Endothelial cell of umbilical vein (primary cell): ENCODE measurements around the gene HOXD4.

Experiments
- CTCF ChIP-seq, 2 donors: IDR thresholded peaks; 1 replicate in 1 of 2; 2 replicates in 1 of 2; pipeline ENCODE4 v1.5.1; 2011; ENCODE audit warnings: low read length in 2 of 2, mild to moderate bottlenecking in 2 of 2, moderate library complexity in 2 of 2, control low read depth in 1 of 2, inconsistent platforms in 1 of 2, low read depth in 1 of 2; ENCODE audit not compliant: insufficient read depth in 1 of 2; ENCODE audit errors: extremely low read depth in 1 of 2
- EZH2 ChIP-seq: IDR thresholded peaks from 2 replicates; pipeline ENCODE4 v1.6.1; 2012; ENCODE audit warnings: borderline replicate concordance, low read depth, mild to moderate bottlenecking, moderate library complexity, low read length, inconsistent platforms; ENCODE audit not compliant: severe bottlenecking
- FOS ChIP-seq: IDR thresholded peaks from 2 replicates; pipeline ENCODE4 v1.6.1; 2011; ENCODE audit warnings: mild to moderate bottlenecking, low read length, moderate library complexity, borderline replicate concordance; ENCODE audit not compliant: insufficient read depth
- JUN ChIP-seq: IDR thresholded peaks from 2 replicates; pipeline ENCODE4 v1.6.1; 2011; ENCODE audit warnings: borderline replicate concordance, low read depth; ENCODE audit not compliant: insufficient read length, insufficient read depth
- MAX ChIP-seq: IDR thresholded peaks from 2 replicates; pipeline ENCODE4 v1.6.1; 2011; ENCODE audit not compliant: insufficient read depth, insufficient read length
- MYC ChIP-seq: IDR thresholded peaks from one replicate; pipeline ENCODE4 v1.6.1; 2011; ENCODE audit warnings: mild to moderate bottlenecking, low read depth, low read length
- POLR2A ChIP-seq: IDR thresholded peaks from 2 replicates; pipeline ENCODE4 v1.6.1; 2012; ENCODE audit warnings: low read depth, mild to moderate bottlenecking, control low read depth, low read length
- POLR2AphosphoS5 ChIP-seq: IDR thresholded peaks from 2 replicates; pipeline ENCODE4 v1.6.1; 2012; ENCODE audit warnings: low read depth, mild to moderate bottlenecking, control low read depth, low read length, moderate library complexity; ENCODE audit not compliant: insufficient read depth

GRCh38 chr2:176186024-176186423, 34.7 kb downstream of the HOXD4 start:
- no peak for TF ChIP-seq POLR2AphosphoS5
- TF ChIP-seq CTCF (IDR thresholded peaks at IDR 0.05; ENCODE audit: extremely low read depth in 1 of 2, insufficient read depth in 1 of 2, low read depth in 1 of 2, low read length in 2 of 2): no peak
- TF ChIP-seq EZH2: no peak
- TF ChIP-seq POLR2A: no peak
- no peak for TF ChIP-seq MYC
- TF ChIP-seq JUN: no peak
- no peak for TF ChIP-seq MAX
- TF ChIP-seq FOS: no peak
